HCT116 (cell line): Measurements from ENCODE around the gene MAMLD1. TPM values are rescaled to one million over a fixed set of nuclear protein-coding genes. Genes with fewer than 3 reads are reported as not detected.

Experiments
- ATAC-seq: fragments of 200-7000 bp; cut with Tn5 transposase; 2 replicates; pipeline ENCODE4 v1.9.1; 2020; ENCODE audit warnings: mild to moderate bottlenecking, moderate library complexity
- BruUV-seq: library from RNA; stranded (reverse); fragments of 400-500 nt; replicated peaks from 2 replicates; lab custom pipeline; 2021; lab: Mats Ljungman, UMichigan
- CTCF ChIA-PET: fragments of 300-600 bp; sonication (Branson Sonifier 250); formaldehyde crosslinking; loops from one replicate; lab custom pipeline; 2021; ENCODE audit warnings: antibody characterized with exemption; lab: Charles Lee
- POLR2A ChIA-PET: fragments of 300-600, 350-600 bp; sonication (Branson Sonifier 250); formaldehyde crosslinking; loops from one replicate; lab custom pipeline; 2021; ENCODE audit warnings: antibody characterized with exemption; lab: Charles Lee
- RAD21 ChIA-PET, 2 experiments: fragments of 300-600 bp; sonication (Branson Sonifier 250); formaldehyde crosslinking; loops; one replicate each; lab custom pipeline; 2023; ENCODE audit warnings: low total read pairs in 2 of 2; ENCODE audit not compliant: uncharacterized antibody in 2 of 2, unreplicated experiment in 2 of 2, low non-redundant PET in 1 of 2; lab: Charles Lee
- DNase-seq: peaks from one replicate; pipeline ENCODE4 v3.0.0-alpha.2; 2010; ENCODE audit warnings: low read depth, low spot score
- H2AFZ ChIP-seq: fragments of 200-600 bp; shearing (Covaris generic), sonication (generic); 2 replicates; pipeline ENCODE4 v1.6.1; 2017; ENCODE audit warnings: low read depth, mixed run types, mixed read lengths, antibody characterized with exemption, low read length; ENCODE audit not compliant: poor library complexity, severe bottlenecking
- H3K27ac ChIP-seq: 2 replicates; pipeline ENCODE4 v1.5.1; 2012; ENCODE audit warnings: low read depth, low read length
- H3K27me3 ChIP-seq: fragments of 200-600 bp; sonication (generic); 2 replicates; pipeline ENCODE4 v1.6.1; 2016; ENCODE audit warnings: mixed run types, low read length, mixed read lengths; ENCODE audit not compliant: insufficient read depth
- H3K36me3 ChIP-seq, 2 experiments: fragments of 200-500 bp in 1 of 2; fragments of 200-600 bp in 1 of 2; sonication (Bioruptor generic) in 1 of 2; sonication (generic) in 1 of 2; 2 replicates each; pipeline versions ENCODE4 v1.5.1 to v1.6.1; 2014 to 2016; ENCODE audit warnings: low read length in 2 of 2, inconsistent platforms in 1 of 2, mixed read lengths in 1 of 2, mixed run types in 1 of 2; ENCODE audit not compliant: insufficient read depth in 2 of 2, control insufficient read depth in 1 of 2
- H3K4me1 ChIP-seq, 2 experiments: fragments of 200-600 bp in 1 of 2; sonication (generic) in 1 of 2; 2 replicates each; pipeline versions ENCODE4 v1.5.1 to v1.6.1; 2012 to 2017; ENCODE audit warnings: low read length in 2 of 2, inconsistent platforms in 1 of 2, mild to moderate bottlenecking in 1 of 2, mixed read lengths in 1 of 2, mixed run types in 1 of 2, moderate library complexity in 1 of 2; ENCODE audit not compliant: insufficient read depth in 2 of 2, control insufficient read depth in 1 of 2
- H3K4me2 ChIP-seq: fragments of 200-600 bp; sonication (generic); 2 replicates; pipeline ENCODE4 v1.6.1; 2017; ENCODE audit warnings: mixed run types, low read length, mixed read lengths
- H3K4me3 ChIP-seq, 2 experiments: fragments of 200-600 bp in 1 of 2; sonication (generic) in 1 of 2; replicated peaks in 1 of 2; 2 replicates each; pipeline ENCODE4 v1.5.1; 2011 to 2016; ENCODE audit warnings: low read length in 2 of 2, control low read depth in 1 of 2, low read depth in 1 of 2, mild to moderate bottlenecking in 1 of 2, mixed read lengths in 1 of 2, mixed run types in 1 of 2
- H3K79me2 ChIP-seq: fragments of 200-600 bp; sonication (generic); 2 replicates; pipeline ENCODE4 v1.6.1; 2017; ENCODE audit warnings: mild to moderate bottlenecking, mixed run types, low read length, moderate library complexity, mixed read lengths; ENCODE audit not compliant: insufficient read depth
- H3K9ac ChIP-seq: fragments of 200-600 bp; sonication (generic); 2 replicates; pipeline ENCODE4 v1.6.1; 2016; ENCODE audit warnings: low read length, mixed read lengths
- H3K9me2 ChIP-seq: fragments of 200-600 bp; sonication (generic), shearing (Covaris generic); 2 replicates; pipeline ENCODE4 v1.6.1; 2017; ENCODE audit warnings: mixed run types, mild to moderate bottlenecking, moderate library complexity; ENCODE audit not compliant: insufficient read depth
- H3K9me3 ChIP-seq, 2 experiments: fragments of 200-500 bp in 1 of 2; fragments of 200-600 bp in 1 of 2; sonication (Bioruptor generic) in 1 of 2; sonication (generic) in 1 of 2; 2 replicates each; pipeline ENCODE4 v1.6.1; 2014 to 2017; ENCODE audit warnings: low read length in 2 of 2, mixed read lengths in 2 of 2, inconsistent platforms in 1 of 2, low read depth in 1 of 2, mild to moderate bottlenecking in 1 of 2, mixed run types in 1 of 2, moderate library complexity in 1 of 2; ENCODE audit not compliant: control insufficient read depth in 1 of 2, insufficient read depth in 1 of 2
- H4K20me1 ChIP-seq: fragments of 200-600 bp; sonication (generic), shearing (Covaris generic); 2 replicates; pipeline ENCODE4 v1.6.1; 2017; ENCODE audit warnings: mixed run types, mild to moderate bottlenecking, moderate library complexity; ENCODE audit not compliant: insufficient read depth
- ELF1 ChIP-seq: IDR thresholded peaks from 2 replicates; pipeline ENCODE4 v1.6.1; 2012; ENCODE audit warnings: low read depth, borderline replicate concordance
- JUND ChIP-seq: IDR thresholded peaks from 2 replicates; pipeline ENCODE4 v1.6.1; 2012
- POLR2AphosphoS5 ChIP-seq: IDR thresholded peaks from 2 replicates; pipeline ENCODE4 v1.6.1; 2011; ENCODE audit warnings: mild to moderate bottlenecking, low read depth, low read length, moderate library complexity
- RAD21 ChIP-seq: IDR thresholded peaks from 2 replicates; pipeline ENCODE4 v1.6.1; 2012; ENCODE audit warnings: low read depth, mild to moderate bottlenecking
- TCF7L2 ChIP-seq: IDR thresholded peaks from 2 replicates; pipeline ENCODE4 v1.7.0; 2011; ENCODE audit warnings: borderline replicate concordance, inconsistent platforms; ENCODE audit not compliant: insufficient read depth, insufficient read length; ENCODE audit errors: extremely low read depth
- intact Hi-C: fragments of 100-400 bp; cut with micrococcal nuclease; formaldehyde crosslinking; loops from 2 replicates; pipeline ENCODE4 v1.10.0; 2022
- total RNA-seq: library from RNA; stranded (reverse); gene quantifications from one replicate; pipeline ENCODE4 v1.2.1, GENCODE V29; 2021; ENCODE audit not compliant: unreplicated experiment
- TF ChIP-seq, protein P1 (sequence below): IDR thresholded peaks from 2 replicates; pipeline ENCODE4 v1.6.1; 2011; ENCODE audit warnings: mild to moderate bottlenecking, low read length, moderate library complexity; ENCODE audit not compliant: insufficient replicate concordance; ENCODE audit errors: extremely low read depth

Gene MAMLD1
- total RNA-seq, 1 experiment from 2014 or later = 3.6 TPM

DNA sequence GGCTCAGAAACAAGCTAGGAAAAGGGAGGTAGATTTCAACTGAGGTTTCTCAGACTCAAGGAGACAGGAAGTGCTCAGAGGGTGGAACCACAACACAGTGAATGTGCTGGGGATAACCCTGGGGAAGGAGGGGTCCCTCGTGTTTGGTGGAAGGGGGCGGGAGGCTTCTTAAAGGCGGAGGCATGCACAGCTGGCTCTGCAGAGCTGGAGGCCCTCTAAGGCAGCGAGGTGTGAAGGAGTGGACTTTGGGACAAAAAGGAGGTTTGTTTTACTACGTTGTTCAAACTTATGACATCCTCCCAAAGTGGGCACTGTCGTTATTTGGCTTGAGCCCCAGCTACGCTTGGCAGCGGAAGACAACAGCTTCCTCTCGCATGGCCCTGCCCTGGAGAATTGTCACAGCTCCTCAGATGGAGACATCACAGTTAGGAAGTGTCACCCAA, 183.6 kb downstream of the MAMLD1 start:
- H2AFZ ChIP-seq = no peak overlapping the region
- H4K20me1 ChIP-seq = no peaks in the 10 kb centered on the region
- POLR2A ChIA-PET = no interaction called here
- no peak for ATAC-seq
- no peaks in the 10 kb centered on the region for H3K27me3 ChIP-seq
- no peaks in the 10 kb centered on the region for H3K79me2 ChIP-seq
- H3K4me2 ChIP-seq = no peak overlapping the region
- no peak overlapping the region for H3K27ac ChIP-seq
- TF ChIP-seq RAD21 = no peak
- TF ChIP-seq, protein P1, sequence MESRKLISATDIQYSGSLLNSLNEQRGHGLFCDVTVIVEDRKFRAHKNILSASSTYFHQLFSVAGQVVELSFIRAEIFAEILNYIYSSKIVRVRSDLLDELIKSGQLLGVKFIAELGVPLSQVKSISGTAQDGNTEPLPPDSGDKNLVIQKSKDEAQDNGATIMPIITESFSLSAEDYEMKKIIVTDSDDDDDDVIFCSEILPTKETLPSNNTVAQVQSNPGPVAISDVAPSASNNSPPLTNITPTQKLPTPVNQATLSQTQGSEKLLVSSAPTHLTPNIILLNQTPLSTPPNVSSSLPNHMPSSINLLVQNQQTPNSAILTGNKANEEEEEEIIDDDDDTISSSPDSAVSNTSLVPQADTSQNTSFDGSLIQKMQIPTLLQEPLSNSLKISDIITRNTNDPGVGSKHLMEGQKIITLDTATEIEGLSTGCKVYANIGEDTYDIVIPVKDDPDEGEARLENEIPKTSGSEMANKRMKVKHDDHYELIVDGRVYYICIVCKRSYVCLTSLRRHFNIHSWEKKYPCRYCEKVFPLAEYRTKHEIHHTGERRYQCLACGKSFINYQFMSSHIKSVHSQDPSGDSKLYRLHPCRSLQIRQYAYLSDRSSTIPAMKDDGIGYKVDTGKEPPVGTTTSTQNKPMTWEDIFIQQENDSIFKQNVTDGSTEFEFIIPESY = no peak
- no peak for TF ChIP-seq TCF7L2
- TF ChIP-seq ELF1 = no peak
- no peak for TF ChIP-seq JUND
- no peak for TF ChIP-seq POLR2AphosphoS5
- TF ChIP-seq, all 23 proteins: peak for 0
- Histone ChIP-seq H3K9me2 (no peaks in the 10 kb centered on the region), H3K9me3 (no peaks in the 10 kb centered on the region), H3K9ac (no peak overlapping the region), H3K36me3 (no peaks in the 10 kb centered on the region), H3K4me3 (no peak overlapping the region), H3K4me1 (peaks cover 0 to 7% of the 10 kb centered on the region in 2 experiments; a peak in 1 of 4 replicates)
- CTCF ChIA-PET = no interaction called here
- RAD21 ChIA-PET = no interaction called here
- no TSS peak for BruUV-seq
- intact Hi-C loops = loop anchor here (10.0 kb wide), 1 partner anchor 138 kb away; no protein-coding TSS in a partner anchor
- no peak for DNase-seq
